ENCODE results near the gene FAM83C.

The FAM83C gene

DNA sequence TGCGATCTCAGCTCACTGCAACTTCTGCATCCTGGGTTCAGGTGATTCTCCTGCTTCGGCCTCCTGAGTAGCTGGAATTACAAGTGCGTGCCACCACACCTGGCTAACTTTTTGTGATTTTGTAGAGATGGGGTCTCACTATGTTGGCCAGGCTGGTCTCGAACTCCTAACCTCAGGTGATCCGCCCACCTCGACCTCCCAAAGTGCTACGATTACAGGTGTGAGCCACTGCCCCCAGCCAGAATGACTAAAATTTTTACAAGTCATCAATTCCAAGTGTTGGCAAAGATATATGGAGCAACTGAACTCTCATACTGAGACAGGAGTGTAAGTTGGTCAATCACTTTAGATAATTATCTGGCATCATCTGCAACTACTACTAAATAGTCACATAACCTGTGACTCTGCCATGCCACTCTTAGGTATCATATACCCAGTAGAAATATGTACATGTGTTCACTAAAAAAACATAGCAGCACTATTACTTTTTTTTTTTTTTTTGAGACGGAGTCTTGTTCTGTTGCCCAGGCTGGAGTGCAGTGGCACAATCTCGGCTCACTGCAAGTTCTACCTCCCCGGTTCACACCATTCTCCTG, 10.6 kb downstream of the FAM83C start:
- no peak for DNase-seq

- DNase-seq, result no peak
These were observed 11.7 kb downstream of the FAM83C start for GRCh38 chr20:35280523-35280922.

DNA sequence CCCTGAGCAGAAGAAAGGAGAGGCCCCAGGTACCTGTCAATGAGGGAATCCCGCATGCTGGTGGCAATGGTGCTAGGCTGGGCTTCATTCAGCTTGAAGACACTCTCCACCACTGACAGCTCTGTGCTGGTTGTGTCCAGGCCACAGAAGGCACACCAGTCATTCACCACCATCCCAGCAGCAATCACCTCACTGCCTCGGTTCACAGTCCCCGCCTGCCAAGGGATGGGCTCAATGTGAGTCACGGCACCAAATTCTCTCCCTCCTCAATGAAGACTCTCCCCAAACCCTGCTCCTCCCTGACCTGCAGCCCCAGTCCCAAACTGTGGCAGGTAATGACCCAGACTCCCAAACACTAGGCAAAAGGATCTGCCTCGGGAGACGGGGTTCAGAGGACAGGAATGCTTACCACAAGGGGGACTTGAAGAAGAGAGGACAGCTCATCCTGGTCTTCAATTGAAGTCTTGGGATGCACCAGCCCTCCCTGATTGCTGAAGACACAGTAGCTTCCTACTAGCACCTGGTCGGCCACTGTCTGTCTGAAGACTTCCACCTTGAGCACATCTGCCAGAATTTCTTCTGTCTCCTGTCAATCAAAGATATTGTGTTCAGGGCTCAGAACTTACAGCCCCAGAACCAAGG, 12.6 kb downstream of the FAM83C start:
- no peak for DNase-seq

- no peak for DNase-seq
These were observed 13.2 kb downstream of the FAM83C start for GRCh38 chr20:35279040-35279439.

DNA sequence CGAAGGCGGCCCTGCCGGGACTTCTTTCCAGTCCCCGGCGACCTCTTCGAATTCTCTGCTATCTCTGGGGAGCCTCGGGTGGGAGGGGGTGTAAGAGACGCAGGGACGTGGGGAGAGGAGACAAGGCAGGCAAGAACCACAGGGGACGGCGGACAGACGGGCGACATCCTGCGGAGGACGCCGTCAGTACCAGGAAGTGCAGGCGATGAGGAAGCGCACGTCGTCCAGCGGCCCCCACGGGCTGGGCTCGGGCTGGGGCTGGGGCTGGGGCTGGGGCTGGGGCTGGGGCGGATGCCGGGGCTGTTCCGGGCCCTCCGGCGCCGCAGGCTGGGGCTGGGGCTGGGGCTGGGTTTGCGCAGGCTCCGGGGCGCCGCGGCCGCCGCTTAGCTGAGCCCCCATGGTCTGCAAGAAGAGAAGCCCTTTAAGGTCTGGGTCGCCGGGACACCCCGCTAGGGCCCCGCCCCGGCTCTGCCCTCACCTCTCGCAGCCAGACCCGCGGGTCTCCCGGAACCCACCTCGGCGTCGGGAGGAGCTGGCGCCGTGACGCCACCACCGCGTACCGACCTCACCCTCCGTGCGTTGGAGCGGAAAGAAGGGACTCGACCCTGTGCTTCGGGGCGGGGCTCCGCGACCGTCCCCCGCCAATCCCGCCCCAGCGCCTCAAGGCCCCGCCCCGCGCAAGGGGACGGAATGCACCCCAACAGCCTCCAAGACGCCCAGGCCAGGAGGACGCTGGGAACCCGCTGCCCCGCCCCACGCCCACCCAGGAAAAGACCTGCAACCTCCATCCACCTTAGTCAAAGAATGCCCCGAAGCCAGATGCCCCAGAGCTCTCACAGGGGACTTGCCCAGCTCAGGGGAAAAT, 14.5 kb downstream of the FAM83C start, which contains the start of gene MMP24OS:
Gene MMP24OS, minus strand, starts transcription at position 592 of the 865 bp plus-strand sequence. Its CDS starts 193 bp downstream, at position 399.
- no peak for DNase-seq

DNA sequence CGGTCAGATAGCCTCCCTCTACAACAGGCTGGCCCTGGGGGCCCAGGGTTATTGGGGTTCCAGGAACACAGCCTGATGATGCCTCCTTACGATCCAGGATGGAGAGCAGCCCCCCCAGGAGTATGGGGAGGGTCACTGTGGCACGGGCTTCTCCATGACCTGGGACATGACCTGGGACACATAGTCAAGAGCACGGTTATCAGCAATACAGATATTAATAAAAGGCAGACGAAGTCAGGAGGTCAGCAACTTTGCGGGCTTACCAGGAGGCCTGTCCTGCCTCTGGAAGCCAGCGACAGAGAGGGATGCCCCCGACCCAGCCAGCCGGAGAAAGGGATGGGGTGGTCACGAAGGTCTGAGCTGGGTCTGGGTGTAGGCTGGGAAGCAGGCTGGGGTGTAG, 15.1 kb downstream of the FAM83C start:
- no peak for DNase-seq

GRCh38 chr20:35276408-35276807, 15.8 kb downstream of the FAM83C start:
- no peak for DNase-seq

DNA sequence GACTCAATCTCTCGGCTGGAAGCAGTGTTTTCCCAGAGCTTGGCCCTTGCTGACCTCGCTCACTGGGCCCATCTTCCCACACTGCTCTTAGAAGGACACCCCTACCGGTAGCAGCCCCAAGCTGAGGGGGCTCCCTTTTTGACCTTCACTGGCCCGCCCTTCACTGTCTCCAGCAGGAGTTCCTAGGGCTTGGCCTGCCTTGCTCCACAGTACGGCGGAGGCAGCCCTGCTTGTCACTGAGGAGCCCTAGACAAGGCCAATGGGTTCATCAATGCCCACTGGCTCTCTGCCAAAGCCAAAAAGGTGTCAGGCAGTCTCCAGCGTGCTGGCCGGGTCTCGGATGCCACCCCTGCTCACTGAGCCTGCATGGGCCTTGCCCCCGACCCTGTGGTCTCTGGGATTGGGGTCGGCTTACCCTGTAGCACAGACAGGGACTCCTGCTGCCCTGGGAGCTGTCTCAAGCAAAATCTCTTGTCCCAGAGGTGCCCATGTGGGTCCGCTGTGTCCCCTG, 16.4 kb downstream of the FAM83C start:
- DNase-seq, result no peak

DNA sequence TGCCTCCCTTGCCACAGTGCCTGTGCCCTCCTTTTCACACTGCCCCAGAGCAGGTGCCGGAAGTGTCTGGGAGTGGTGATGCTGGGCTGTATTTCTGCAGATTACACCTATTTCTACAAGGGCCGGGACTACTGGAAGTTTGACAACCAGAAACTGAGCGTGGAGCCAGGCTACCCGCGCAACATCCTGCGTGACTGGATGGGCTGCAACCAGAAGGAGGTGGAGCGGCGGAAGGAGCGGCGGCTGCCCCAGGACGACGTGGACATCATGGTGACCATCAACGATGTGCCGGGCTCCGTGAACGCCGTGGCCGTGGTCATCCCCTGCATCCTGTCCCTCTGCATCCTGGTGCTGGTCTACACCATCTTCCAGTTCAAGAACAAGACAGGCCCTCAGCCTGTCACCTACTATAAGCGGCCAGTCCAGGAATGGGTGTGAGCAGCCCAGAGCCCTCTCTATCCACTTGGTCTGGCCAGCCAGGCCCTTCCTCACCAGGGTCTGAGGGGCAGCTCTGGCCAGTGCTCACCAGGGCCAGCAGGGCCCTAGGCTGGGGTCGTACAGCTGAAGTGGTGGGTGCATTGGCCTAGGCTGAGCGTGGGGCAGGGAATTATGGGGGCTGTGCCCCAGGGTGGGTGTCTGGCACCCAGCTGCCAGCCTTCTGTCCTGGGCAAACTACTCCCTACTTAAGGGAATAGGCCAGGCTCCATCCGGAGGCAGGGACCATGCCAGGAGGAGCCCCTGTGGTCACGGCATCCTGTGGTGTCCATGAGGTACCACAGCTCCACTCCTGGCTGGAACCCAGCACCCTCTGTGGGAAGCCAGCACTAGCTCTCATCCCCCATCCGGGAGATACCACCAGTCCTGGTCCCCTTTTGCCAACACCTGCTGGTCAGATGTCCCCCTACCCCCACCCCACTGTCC, 17.8 kb downstream of the FAM83C start:
- DNase-seq, result no peak

DNA sequence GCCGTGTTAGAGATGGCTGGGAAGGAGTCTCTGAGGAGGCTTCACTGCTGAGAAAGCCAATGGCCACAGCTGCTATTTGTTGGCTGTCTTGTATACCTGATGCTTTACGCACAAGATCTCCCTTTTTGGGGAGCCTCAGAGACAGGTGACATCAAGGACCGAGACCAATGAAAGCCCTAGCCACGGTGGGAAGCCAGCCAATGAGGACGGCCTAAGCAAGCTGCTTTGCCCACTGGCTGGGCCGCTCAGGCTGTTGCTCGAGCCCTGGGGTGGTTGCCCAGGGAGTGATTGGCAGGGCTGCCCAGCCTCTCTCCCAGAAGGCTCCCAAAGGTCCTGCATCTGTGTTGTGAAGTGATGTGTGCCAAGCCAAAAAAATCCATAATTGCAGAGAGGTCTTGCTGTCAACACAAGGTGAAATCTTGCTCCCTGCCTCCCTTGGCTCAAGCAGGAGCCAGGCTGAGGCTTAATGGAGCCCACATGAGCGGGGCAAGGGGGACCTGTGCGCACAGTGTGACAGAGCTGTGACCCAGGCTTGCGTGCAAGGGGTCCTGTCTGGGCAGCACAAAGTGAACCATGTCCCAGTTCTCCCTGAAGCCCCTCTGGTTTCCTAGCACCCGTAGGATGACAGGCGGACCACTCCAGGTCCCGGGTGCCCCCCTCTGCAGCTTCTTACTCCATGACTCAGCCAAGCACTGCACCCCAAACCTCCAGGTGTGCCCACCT, 18.6 kb downstream of the FAM83C start:
- no peak for DNase-seq

DNA sequence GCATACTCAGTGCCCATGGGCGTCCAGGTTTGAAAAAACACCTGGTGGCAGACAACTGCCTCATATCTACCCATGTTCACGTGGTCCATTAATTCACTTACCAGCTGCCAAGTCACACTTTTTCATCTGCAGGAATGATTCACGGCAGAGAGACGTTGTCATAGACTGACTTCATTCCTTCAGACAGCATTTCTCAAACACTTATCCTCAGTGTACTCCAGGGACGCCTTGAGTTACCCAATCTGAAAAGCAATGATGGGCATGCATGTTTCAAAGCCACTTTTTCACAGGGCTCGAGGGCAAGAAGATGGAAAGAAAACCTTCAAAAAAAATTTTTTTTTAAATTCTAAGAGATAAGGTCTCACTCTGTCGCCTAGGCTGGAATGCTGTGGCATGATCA, 20.3 kb downstream of the FAM83C start:
- no peak for DNase-seq

DNA sequence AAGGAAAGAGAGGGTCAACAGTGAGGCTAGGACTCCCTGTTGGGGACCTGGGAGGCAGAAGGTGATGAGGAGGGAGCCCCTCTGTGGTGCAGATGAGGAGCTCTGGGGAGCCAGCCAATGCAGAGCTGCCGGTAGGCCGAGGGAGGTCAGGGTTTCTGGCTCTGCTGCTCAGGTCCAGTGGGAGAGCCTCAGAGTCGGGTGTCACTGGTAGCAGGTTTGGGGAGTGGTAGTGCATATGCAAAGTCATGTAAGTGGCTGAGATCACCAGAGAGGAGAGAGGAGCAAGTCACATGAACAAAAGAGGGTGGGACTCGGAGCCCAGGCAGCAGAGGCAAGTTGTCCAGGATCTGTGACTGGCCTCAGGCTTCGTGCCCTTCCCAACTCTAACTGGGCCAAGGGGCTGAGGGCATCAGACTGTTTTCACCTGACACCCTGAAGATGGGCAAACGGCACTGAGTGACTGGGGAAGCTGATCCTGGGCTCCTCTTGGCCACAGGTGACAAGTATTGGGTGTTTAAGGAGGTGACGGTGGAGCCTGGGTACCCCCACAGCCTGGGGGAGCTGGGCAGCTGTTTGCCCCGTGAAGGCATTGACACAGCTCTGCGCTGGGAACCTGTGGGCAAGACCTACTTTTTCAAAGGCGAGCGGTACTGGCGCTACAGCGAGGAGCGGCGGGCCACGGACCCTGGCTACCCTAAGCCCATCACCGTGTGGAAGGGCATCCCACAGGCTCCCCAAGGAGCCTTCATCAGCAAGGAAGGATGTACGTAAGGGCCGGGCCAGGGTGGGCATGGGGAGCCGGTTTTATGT, 20.9 kb downstream of the FAM83C start:
- no peak for DNase-seq

DNA sequence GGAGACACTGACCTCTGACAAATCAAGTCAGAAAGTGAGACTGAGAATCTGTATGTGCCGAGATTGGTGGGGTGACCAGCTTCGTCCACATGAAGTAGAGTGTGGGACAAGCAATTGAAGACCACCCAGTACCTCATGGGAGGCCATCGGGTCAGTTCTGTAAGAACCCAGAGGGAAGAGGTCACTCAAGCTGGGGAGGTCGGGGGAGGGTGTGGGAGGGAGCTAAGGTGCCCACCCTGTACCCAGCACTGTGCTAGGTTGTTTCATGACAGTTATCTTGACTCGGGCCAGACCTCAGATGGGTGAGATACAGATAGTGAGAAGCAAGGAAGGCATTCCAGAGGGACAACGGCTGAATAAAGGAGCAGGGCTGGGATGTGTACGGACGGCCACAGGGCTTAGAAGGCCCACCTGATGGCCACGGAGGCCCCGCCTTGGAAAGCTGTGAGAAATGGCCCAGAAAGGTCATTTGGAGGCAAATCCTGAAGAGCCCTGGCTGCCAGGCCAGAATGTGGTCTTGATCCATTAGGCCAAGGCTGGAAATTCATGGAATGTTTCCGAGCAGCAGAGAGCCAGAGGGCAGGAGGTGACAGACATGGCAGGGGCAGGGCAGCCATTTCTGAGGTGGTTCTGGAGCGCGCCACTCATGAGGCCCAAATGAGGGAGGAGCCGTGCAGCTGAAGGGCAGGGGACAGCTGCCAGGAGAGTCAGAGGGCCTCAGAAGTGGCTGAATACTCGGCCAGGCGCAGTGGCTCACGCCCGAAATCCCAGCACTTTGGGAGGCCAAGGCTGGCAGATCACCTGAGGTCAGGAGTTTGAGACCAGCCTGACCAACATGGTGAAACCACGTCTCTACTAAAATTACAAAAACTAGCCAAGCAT, 22.0 kb downstream of the FAM83C start:
- no peak for DNase-seq

- no peak for DNase-seq
These were observed 23.0 kb downstream of the FAM83C start for GRCh38 chr20:35269055-35269781.

- DNase-seq, result no peak
These were observed 25.1 kb downstream of the FAM83C start for GRCh38 chr20:35267092-35267491.

DNA sequence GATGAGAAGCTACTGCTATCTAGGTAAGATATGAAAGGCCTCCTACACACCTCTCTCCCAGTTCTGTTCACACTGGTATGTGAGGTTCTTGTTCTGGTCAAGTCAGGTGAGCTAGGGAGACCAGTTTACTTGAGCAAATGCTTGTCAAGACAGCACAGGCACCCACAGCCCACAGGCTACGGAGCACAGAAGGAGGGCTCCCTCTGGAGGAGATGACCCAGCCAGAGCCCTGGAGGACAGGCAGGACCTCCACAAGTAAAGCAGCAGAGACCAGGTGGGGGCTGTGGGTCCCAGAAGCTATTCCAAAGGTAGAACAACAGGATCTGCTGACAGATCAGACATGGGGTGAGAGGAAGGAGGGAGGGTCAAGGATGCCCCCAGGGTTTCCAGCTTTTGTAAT, 27.5 kb downstream of the FAM83C start:
- DNase-seq, result no peak

DNA sequence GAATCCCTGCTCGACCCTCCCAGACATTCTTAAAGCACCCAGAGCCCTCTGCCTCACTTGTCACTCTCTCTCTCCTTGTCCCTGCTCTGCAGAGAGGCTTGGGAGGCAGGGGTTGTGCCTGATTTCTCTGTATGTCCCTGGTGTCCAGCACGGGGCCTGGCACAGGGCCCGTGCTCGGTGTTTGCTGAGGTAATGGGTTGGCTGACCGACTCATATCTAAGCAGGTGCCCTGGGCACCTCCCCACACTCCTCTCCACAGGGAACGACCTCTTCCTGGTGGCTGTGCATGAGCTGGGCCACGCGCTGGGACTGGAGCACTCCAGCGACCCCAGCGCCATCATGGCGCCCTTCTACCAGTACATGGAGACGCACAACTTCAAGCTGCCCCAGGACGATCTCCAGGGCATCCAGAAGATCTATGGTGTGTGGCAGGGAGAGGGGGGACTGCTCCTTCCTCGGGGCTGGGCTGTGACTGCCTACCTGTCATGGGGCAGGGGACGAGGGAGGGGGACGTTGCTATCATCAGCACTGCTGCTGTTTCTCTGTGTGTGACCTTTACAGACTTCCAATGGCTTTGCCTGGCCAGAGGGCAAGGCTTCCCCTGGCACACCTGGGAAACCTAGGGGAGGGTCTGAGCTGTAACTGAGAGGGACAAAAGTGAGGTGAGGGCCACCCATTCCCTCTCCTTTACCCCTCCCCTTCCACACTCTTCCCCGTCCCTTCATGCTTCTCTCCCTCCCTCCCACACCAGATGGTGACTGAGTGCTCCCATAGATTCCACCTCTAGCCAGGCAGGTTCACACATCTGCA, 28.5 kb downstream of the FAM83C start:
- DNase-seq, result no peak
